ENCODE data around the gene FGF18.
"Not testable (repeated sequence)": the region's sequence is repeated elsewhere in the genome, so short reads cannot be mapped to it uniquely, and the experiment has no call there.

FGF18 gene

DNA sequence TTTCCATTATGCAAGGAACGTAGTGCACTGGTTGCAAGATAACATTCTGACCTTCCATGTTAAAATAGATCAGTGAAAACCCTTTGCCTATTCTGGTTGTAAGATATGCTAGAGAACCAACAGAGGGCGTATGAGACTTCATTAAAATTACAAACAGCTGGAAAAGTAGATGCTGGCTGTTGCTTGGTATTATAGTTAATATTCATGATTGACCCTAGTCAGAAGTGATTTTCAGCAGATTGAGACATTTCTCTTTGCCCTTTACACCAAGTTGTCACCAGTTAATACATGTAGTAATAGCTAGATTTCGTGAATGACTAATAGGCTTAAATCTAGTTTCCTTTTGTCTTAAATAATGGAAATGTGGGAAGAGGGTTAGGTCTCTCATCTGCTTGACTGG lies 13.8 kb upstream of the FGF18 start:
- TF ChIP-seq, protein P1, sequence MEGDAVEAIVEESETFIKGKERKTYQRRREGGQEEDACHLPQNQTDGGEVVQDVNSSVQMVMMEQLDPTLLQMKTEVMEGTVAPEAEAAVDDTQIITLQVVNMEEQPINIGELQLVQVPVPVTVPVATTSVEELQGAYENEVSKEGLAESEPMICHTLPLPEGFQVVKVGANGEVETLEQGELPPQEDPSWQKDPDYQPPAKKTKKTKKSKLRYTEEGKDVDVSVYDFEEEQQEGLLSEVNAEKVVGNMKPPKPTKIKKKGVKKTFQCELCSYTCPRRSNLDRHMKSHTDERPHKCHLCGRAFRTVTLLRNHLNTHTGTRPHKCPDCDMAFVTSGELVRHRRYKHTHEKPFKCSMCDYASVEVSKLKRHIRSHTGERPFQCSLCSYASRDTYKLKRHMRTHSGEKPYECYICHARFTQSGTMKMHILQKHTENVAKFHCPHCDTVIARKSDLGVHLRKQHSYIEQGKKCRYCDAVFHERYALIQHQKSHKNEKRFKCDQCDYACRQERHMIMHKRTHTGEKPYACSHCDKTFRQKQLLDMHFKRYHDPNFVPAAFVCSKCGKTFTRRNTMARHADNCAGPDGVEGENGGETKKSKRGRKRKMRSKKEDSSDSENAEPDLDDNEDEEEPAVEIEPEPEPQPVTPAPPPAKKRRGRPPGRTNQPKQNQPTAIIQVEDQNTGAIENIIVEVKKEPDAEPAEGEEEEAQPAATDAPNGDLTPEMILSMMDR (conservative IDR thresholded peaks at IDR 0.05; ENCODE audit: low read depth, low read length) = peak; percentile 49
- no peak overlapping the region for H3K4me3 ChIP-seq (ENCODE audit: low read length)
- no peak for DNase-seq (ENCODE audit: low read depth)

DNA sequence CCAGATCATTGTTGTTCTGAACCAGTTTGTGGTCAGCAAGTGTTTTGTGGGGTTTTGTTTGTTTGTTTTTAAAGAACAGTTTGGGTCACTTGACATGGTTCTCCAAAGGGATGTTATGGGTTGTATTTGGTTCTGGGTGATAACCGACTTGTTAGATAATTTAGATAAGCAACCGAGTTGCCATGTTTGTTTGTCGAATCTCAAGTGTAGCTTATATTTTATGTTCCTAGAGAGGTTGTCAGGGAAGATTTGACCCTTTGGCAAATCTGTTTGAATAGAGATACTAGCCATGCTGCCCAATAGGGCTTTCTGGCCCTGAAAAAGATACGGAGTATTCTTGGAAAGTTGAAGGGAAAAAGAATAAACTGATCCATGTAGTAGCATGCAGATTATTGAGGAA lies 12.2 kb upstream of the FGF18 start:
- H3K4me3 ChIP-seq (ENCODE audit: low read length) = no peak overlapping the region
- TF ChIP-seq, protein P1 (conservative IDR thresholded peaks at IDR 0.05; ENCODE audit: low read depth, low read length) = no peak
- DNase-seq (ENCODE audit: low read depth) = no peak

DNA sequence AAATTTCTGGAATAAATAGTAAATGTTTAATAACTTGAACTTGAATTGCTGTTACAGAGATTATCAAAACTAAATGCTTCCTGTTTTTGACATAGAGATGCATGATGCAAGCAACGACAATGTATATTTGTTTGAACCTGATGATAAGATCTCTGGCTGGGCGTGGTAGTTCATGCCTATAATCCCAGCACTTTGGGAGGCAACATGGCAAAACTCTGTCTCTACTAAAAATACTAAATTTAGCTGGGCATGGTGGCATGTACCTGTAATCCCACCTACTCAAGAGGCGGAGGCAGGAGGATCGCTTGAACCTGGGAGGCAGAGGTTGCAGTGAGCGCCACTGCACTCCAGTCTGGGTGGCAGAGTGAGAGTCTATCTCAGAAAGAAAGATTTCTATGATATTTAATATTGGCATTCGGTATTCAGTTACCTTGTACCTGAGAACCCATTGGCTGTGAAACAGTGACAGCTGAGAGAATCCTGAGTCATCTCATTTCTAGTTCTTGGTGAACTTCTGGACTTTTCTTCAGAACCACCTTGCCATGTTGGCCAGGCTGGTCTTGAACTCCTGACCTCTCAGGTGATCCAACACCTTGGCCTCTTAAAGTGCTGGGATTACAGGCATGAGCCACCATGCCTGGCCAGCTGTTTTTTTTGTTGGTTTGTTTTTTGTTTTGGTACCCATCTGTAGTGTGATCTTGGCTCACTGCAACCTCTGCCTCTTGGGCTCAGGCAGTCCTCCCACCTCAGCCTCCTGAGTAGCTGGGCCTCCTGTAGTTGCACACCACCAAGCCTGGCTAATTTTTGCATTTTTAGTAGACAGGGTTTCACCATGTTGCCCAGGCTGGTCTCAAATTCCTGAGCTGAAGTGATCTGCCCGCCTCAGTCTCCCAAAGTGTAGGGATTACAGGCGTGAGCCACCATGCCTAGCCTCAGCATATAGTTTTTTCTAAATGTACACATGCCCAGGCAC lies 10.0 kb upstream of the FGF18 start:
- no peak overlapping the region for H3K4me3 ChIP-seq (ENCODE audit: low read length)
- no peak for DNase-seq (ENCODE audit: low read depth)
- TF ChIP-seq, protein P1 (conservative IDR thresholded peaks at IDR 0.05; ENCODE audit: low read depth, low read length) = no peak

DNA sequence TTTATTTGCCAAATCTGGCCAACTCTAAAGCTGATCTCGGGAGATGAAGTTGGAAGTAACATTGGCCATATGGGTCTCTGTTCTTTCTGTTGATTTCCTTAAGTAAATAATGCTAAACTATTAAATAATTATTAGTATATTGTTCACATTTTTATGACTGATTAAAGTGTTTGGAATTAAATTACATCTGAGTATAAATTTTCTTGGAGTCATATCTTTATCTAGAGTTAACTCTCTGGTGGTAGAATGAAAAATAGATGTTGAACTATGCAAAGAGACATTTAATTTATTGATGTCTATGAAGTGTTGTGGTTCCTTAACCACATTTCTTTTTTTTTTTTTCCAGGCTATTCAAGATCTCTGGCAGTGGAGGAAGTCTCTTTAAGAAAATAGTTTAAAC lies 9.3 kb upstream of the FGF18 start:
- no peak overlapping the region for H3K4me3 ChIP-seq (ENCODE audit: low read length)
- no peak for DNase-seq (ENCODE audit: low read depth)
- TF ChIP-seq, protein P1 (conservative IDR thresholded peaks at IDR 0.05; ENCODE audit: low read depth, low read length) = no peak

DNA sequence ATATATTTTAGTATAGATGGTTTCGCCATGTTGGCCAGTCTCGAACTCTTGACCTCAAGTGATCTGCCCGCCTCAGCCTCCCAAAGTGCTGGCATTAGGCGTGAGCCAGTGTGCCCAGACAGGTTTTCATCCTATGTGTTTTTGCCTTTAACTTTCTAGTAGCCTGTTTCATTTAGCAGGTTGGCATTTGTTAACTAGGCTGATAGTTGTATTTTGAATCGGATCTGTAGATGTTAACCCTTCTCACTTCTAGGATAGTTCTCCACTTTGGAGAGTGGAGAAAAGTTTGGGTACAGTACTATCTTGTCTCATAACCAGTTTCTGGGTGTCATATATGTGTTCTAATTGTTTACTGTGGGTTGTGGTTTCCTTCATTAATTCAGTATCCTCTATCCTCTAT lies 7.3 kb upstream of the FGF18 start:
- TF ChIP-seq, protein P1 (conservative IDR thresholded peaks at IDR 0.05; ENCODE audit: low read depth, low read length) = no peak
- DNase-seq (ENCODE audit: low read depth) = no peak

DNA sequence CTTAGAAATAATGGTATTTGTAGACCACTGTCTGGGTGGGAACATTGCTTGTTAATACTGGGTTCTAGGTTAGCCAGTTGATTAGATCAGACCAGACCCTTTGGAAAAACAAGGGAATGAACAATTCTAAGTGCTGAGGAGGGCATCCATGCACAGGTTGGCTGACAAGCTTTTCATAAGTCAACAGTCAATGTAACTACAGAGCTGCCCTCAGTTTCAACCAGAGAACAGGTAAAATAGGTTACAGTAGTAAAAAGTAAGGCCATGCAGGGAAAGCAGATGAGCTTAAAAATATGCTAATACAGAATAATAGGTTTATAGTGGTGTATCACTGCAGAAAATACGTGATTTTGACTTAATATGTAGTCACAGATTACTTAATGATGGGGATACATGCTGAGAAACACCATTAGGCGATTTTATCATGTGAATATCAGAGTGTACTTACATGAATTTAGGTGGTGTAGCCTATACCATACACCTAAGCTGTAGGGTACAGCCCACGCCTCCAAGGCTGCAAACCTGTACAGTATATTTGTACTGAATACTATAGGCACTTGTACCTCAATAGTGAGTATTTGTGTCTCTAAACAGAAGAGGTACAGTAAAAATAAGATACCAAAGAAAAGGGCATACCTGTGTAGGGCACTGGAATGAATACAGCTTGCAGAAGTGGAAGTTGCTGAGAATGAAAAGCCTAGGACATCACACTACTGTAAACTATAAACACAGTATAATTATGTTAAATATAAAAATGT lies 6.1 kb upstream of the FGF18 start:
- no peak overlapping the region for H3K4me3 ChIP-seq (ENCODE audit: low read length)
- TF ChIP-seq, protein P1 (conservative IDR thresholded peaks at IDR 0.05; ENCODE audit: low read depth, low read length) = no peak
- no peak for DNase-seq (ENCODE audit: low read depth)

More for the DNA sequence above, 7.3 kb upstream of the FGF18 start:
- no peak overlapping the region for H3K4me3 ChIP-seq (ENCODE audit: low read length)

DNA sequence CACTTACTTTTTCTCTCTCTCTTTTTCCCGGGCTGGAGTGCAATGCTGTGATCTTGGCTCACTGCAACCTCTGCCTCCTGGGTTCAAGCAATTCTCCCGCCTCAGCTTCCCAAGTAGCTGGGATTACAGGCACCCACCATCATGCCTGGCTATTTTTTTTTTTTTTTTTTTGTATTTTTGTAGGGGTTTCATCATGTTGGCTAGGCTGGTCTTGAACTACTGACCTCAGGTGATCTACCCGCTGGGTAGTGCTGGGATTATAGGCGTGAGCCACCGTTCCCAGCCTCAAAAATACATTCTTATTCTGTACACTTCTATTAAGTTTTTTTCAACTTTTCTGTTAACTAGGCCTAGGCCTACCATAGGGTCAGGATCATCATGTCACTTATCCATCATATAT lies 5.5 kb upstream of the FGF18 start:
- not testable (repeated sequence) for DNase-seq (ENCODE audit: low read depth); H3K4me3 ChIP-seq (ENCODE audit: low read length)

All from retinal pigment epithelial cell (primary cell).